Islet of Langerhans (tissue), 1 donor: ENCODE measurements around the gene NLRC3.
"Not testable (repeated sequence)": the region's sequence is repeated elsewhere in the genome, so short reads cannot be mapped to it uniquely, and the experiment has no call there.

Source experiments
- FAIRE-seq: peaks from one replicate; lab custom pipeline; 2011; peaks lifted over from hg19 to GRCh38; lab: Jason Lieb, UNC

Gene NLRC3

DNA sequence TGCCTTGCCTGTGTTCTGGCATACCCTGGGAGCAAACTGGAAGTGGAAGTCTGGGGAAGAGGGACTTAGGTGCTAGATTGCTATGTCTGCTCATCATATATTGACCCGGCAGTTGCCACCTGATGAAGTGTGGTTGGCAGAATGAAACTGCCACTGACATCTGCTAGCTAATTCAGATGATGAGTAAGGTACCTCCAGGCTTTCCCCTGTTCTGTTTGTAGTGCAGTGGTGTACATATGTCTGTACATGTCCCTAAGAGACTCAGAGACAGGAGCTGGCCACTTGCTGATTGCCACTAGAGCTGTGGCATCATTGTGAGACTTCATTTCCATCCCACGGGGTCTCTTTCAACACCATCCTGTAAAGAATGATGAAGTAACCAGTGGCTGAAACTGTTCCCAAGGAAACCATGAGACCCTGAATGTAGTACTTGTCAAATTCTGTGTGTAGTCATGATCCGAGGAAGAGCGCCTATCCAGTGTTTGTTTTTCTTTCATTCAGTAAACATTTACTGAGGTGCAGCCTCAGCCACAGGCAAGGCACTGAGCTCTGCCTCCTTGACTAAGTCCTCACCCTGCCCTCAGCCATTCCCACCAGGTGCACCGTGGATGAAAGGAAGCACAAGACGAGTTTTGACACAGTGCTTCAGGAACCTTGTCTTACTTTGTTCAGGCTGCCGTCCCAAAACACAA lies 63.2 kb downstream of the NLRC3 start:
- no peak for FAIRE-seq

DNA sequence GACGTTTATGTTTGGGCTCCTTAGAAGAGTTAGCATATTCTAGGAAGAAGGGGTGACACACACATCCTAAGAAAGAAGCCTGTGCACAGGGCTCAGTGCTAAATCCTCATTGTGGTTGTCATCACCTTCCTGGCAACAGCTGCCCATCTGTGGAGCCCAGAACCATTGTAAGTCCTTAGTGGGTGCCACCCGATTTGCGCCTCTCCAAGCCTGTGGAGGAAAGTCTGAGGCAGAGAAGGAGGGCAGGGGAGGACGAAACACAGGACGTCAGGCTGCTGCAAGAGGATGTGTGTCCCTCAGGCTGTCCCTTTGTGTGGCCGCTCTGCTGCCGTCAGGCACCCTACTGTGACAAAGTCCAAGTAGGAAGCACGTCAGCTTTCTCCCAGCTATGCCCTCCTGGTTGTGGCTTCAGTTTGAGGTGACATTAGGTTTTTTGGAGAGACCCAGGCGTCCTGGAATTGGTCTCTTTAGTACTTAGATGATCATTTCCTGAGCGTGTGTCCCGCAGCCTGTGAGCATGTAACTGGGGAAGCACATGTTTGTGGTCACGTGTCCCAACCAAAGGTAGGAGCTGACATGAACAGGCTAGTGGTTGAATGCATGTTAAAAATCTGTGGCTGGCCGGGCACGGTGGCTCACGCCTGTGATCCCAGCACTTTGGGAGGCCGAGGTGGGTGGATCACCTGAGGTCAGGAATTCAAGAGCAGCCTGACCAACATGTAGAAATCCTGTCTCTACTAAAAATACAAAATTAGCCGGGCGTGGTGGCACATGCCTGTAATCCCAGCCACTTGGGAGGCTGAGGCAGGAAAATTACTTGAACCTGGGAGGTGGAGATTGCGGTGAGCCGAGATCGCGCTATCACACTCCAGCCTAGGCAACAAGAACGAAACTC lies 65.7 kb downstream of the NLRC3 start:
- FAIRE-seq = no peak

DNA sequence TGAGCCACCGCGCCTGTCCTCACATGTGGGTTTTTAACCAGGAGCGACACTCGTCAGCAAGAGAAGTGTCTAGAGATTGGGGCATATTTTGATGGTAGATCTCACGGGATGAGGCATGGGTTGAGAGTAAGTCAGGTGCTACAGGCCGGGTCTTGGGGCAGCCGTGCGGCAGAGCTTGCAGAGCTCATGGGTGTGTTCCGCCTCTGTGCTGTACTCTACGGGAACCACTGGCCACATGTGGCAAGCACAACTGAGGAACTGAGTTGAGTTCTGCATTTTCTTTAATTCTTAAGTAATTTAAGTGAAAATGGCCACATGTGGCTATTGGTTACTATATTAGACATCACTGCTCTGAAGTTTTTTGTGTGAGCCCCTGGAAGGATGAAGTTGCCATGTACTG lies 66.8 kb downstream of the NLRC3 start:
- no peak for FAIRE-seq

DNA sequence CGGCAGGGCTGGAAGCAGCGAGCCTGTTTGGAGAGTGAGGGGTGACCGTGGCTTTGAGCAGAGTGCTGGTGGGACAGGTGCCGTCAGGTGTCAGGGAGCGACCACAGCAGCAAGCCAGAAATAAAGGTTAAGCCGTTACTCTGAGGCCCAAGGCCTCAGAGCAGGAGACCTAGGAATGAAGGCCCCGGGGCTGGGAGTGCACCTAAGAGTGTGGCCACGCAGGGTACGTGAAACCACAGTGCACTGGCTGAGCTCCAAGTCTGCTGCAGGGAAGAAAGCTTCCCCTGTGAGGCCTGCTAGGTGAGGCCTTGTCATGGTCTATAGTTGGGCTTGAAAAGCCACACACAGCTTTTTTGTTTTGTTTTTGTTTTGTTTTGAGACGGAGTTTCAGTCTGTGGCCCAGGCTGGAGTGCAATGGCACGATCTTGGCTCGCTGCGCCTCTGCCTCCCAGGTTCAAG lies 67.7 kb downstream of the NLRC3 start:
- no peak for FAIRE-seq

DNA sequence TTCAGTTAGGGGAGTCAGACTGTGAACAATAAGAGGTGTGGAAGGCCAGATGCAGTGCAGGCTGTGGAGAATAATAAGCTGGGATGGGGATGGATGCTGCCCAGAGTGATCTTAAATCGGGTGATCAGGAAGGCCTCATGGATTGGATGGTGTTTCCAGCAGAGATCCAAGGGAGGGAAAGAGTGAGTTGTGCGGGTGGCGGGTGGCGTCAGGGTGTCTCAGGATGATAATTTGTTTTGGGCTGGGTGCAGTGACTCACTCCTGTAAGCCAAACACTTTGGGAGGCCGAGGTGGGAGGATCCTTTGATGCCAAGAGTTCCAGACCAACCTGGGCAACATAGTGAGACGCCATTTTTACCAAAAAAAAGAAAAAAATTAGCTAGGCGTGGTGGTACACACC lies 68.5 kb downstream of the NLRC3 start:
- no peak for FAIRE-seq

DNA sequence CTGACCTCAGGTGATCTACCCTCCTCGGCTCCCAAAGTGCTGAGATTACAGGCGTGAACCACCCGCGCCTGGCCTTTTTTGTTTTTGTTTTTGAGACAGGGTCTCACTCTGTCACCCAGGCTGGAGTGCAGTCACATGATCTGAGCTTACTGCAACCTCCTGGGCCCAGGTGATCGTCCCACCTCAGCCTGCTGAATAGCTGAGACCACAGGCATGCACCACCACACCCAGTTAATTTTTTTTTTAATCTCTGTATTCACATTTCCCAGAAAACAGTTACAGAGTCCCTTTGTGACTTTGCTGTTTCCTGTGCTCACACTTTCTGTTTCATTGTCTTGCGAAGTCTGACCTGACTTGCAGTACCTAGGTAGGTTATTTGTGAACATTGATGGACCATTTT lies 73.7 kb downstream of the NLRC3 start:
- FAIRE-seq = no peak

DNA sequence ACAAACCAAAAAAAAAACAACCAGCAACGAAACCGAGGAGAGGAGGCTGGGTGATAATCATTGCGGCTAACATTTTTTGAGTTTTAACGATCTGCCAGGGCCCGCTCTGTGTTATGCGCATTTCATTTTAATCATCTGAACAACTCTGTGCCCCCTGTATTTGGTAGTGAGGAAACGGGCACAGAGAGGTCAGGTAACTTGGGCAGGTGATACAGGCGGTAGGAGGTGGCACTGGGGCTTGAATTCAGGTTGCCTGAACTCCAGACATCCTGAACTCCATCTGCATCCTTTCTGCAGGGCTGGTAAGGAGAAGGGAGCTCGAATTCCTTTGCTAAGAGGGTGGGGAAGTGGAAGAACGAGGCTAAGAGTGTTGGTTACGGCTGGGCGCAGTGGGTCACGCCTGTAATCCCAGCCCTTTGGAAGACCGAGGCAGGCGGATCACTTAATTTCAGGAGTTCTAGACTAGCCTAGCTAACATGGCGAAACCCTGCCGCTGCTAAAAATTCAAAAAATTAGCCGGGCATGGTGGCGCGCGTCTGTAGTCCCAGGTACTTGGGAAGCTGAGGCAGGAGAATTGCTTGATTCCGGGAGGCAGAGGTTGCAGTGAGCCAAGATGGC lies 75.3 kb downstream of the NLRC3 start:
- no peak for FAIRE-seq

DNA sequence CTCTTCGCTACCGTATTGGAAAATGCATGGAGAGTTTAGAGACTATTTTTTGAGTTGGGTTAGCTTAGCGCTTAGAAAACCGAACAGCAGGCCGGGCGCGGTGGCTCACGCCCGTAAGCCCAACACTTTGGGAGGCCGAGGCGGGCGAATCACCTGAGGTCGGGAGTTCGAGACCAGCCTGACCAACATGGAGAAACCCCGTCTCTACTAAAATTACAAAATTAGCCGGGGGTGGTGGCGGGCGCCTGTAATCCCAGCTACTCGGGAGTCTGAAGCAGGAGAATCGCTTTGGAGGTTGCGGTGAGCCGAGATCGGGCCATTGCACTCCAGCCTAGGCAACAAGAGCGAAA lies 75.8 kb downstream of the NLRC3 start:
- FAIRE-seq = not testable (repeated sequence)

DNA sequence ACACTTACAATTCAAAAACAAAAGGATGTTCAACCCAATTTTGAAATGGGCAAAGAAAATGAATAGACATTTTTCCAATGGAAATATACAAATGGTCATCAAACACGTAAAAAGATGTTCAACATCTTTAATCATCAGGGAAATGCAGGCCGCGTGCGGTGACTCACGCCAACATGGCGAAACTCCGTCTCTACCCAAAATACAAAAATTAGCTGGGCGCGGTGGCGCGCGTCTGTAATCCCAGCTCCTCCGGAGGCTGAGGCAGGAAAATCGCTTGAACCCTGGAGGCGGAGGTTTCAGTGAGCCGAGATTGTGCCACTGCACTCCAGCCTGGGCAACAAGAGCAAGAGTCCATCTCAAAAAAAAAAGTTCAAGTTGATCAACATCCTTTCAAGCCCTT lies 78.2 kb downstream of the NLRC3 start:
- no peak for FAIRE-seq

DNA sequence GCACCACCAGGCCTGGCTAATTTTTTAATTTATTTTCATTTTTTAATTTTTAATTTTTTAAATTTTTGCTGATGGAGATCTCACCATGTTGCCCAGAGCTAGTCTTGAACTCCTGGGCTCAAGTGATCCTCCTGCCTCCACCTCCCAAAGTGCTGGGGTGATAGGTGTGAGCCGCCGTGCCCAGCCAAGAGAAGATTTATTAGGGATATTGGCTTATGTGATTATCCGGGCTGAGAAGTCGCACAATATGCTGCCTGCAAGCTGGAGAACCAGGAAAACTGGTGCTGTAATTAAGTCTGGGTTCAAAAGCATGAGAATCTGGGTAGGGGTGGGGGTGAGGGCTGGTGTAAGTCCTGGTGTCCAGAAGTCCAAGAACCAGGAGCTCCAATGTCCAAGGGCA lies 79.4 kb downstream of the NLRC3 start:
- no peak for FAIRE-seq

DNA sequence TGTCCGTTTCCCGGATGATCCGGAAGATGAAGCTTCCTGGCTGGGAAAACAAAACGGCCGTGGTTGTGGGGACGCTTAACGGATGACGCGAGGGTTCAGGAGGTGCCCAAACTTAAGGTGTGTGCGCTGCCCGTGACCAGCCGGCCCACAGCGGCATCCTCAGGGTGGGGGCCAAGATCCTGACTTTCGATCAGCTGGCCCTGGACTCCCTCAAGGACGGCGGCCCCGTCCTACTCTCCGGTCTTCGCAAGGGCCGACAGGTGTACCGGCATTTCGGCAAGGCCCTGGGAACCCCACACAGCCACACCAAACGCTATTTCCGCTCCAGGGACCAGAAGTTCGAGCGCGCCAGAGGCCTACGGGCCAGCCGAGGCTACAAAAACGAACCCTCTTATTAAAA lies 80.8 kb downstream of the NLRC3 start:
- no peak for FAIRE-seq

DNA sequence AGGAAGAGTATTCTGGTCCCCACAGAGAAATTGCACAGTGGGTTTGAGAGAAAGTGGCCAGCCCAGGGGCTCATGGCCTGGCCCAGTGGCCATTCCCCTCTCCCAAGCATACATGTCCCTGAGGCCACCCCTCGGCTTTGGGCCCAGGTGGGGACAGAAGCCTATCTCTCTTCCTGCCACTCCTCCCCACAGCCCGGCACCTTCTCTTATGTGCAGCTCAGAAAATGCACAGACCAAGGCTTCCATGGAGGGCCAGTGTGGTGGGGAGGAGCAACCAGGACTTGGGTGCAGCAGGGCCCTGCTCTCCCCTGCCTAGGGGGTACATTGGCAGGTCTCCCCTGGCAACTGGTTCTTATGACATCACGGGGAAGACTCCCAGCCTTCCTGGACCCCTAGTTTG lies 82.0 kb downstream of the NLRC3 start, which contains the start of gene C16orf90:
TSS of gene C16orf90 (minus strand) at position 314 of the 400 bp plus-strand sequence. CDS start at position 246, 68 bp downstream.
- FAIRE-seq = no peak

DNA sequence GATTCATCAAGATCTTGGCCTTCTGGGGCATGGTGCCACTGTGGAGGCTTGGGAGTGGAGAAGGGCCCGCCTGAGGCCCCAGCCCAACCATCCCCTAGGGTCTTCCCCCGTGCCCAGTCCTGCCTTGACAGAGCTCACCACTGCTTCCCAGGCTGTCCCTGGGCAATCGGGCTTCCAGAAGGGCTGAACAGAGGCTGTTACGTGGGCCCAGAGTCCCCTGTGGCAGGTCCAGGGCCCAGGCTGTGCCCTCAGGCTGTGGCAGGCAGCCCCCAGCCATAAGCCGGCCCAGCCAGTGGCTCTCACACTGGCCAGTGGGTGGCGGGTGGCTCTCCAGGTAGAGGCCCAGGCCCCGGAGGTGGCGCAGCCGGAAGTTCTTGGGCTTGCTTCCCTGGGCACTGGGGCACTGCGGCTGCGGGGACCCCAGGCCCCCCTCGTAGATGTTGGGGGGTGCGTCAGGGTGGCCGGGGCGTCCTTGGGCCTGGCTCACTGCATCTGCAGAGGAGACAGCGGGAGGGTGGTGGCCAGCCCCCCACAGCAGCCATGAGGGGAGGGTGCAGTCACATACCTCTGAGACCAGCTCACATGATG lies 82.7 kb downstream of the NLRC3 start:
- FAIRE-seq = no peak

DNA sequence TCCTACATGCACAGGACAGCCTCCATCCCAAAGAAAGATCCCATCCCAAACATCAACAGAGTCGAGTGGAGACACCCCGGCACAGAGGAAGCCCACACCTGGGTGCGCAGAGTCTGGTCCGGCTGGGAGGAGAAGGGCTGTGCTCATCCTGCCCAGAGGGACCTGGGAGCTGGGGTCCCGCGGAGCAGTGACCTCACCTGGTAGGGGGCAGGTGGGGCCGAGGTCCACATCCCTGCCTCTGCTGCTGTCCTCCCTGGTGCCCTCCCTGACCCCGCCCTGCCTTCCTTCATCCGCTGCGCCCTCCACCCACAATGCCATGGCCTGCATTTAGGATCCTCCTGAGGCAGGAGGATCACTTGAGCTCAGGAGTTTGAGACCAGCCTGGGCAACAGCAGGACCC lies 84.8 kb downstream of the NLRC3 start:
- no peak for FAIRE-seq

DNA sequence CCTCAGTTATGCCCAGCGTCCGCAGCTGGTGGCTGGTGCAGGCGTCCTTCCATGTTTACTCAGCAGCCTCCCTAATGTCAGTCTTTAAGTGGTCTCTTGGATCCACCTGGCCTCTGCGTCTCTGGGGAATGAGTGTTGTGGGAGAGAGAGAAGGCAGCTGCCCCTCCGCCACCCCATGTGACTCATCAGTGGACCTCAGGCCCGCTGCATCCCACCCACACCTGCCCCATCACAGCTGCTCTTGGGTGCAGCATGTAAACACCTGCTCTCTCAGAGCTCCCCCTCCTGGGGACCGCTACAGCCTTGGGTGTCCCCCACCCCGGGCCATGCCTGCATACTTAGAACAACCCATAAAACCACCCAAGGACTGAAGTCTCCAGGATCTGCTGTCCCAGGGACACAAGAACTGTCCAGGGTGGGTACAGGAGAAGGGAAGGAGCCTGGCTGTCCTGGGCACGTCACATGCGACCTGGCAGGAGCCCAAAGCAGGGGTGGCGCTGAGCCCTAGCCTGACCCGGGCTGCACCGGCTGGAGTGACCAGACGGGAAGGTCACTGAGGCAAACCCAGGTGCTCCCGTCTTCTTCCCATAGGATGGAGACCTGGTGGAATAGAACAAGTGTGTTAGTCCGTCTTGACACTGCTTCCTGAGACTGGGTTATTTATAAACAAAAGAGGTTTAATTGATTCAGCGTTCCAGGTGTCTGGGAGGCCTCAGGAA lies 86.1 kb downstream of the NLRC3 start:
- FAIRE-seq = no peak
